Chondrocyte (in vitro differentiated cells): Measurements from ENCODE around the gene CLK4. TPM values are rescaled to one million over a fixed set of nuclear protein-coding genes. Genes with fewer than 3 reads are reported as not detected.
A peak's percentile ranks its signal among the peaks of the same experiment; 100 is the strongest.

ENCODE experiments used
- DNase-seq: peaks from one replicate; pipeline ENCODE4 v3.0.0; 2021; ENCODE audit warnings: mixed read lengths, low spot score
- H3K27ac Mint-ChIP-seq: one replicate; pipeline ENCODE4 v1.8.0; 2021; ENCODE audit warnings: mild to moderate bottlenecking, moderate library complexity, mixed read lengths; ENCODE audit not compliant: unreplicated experiment
- H3K27me3 Mint-ChIP-seq: 2 replicates; pipeline ENCODE4 v1.8.0; 2021; ENCODE audit warnings: low read depth, mixed read lengths
- H3K36me3 Mint-ChIP-seq: 2 replicates; pipeline ENCODE4 v1.8.0; 2021; ENCODE audit warnings: low read depth, mixed read lengths
- H3K4me1 Mint-ChIP-seq: 2 replicates; pipeline ENCODE4 v1.8.0; 2021; ENCODE audit warnings: low read depth, mild to moderate bottlenecking, mixed read lengths
- H3K4me3 Mint-ChIP-seq: one replicate; pipeline ENCODE4 v1.8.0; 2021; ENCODE audit warnings: mild to moderate bottlenecking, moderate library complexity, mixed read lengths; ENCODE audit not compliant: unreplicated experiment
- H3K9me3 Mint-ChIP-seq: 2 replicates; pipeline ENCODE4 v1.8.0; 2021; ENCODE audit warnings: low read depth, mixed read lengths
- CTCF ChIP-seq: fragments of 200-600 bp; sonication (generic); IDR thresholded peaks from 2 replicates; pipeline ENCODE4 v1.5.0; 2021; ENCODE audit warnings: antibody characterized with exemption, mild to moderate bottlenecking, moderate library complexity
- total RNA-seq: library from RNA; stranded (reverse); gene quantifications from 3 replicates; pipeline ENCODE4 v1.2.1, GENCODE V29; 2021

The CLK4 gene
- total RNA-seq, 1 donor from 2014 or later, result 21.8 TPM

GRCh38 chr5:178664141-178664540, 37.3 kb upstream of the CLK4 start:
- Mint-ChIP-seq H3K9me3 (peaks cover 3% of the 10 kb centered on the region), H3K27ac (no peak overlapping the region), H3K36me3 (no peaks in the 10 kb centered on the region), H3K4me3 (no peak overlapping the region), H3K4me1 (no peaks in the 10 kb centered on the region), H3K27me3 (no peaks in the 10 kb centered on the region)
- DNase-seq, result no peak
- TF ChIP-seq CTCF, result no peak

GRCh38 chr5:178662541-178662860, 35.7 kb upstream of the CLK4 start:
- Mint-ChIP-seq H3K4me3 (no peak overlapping the region), H3K4me1 (no peaks in the 10 kb centered on the region), H3K36me3 (no peaks in the 10 kb centered on the region), H3K9me3 (peaks cover 3% of the 10 kb centered on the region), H3K27me3 (no peaks in the 10 kb centered on the region), H3K27ac (no peak overlapping the region)
- no peak for DNase-seq
- no peak for TF ChIP-seq CTCF

GRCh38 chr5:178661836-178662540, 35.1 kb upstream of the CLK4 start:
- no peak overlapping the region for H3K27ac Mint-ChIP-seq
- no peak for DNase-seq
- peaks cover under 1% of the 10 kb centered on the region for H3K27me3 Mint-ChIP-seq
- no peak for TF ChIP-seq CTCF
- H3K4me1 Mint-ChIP-seq, result no peaks in the 10 kb centered on the region
- no peak overlapping the region for H3K4me3 Mint-ChIP-seq
- peaks cover 3% of the 10 kb centered on the region for H3K9me3 Mint-ChIP-seq
- H3K36me3 Mint-ChIP-seq, result no peaks in the 10 kb centered on the region

- Mint-ChIP-seq H3K4me3 (no peak overlapping the region), H3K27me3 (no peaks in the 10 kb centered on the region), H3K36me3 (peaks cover 4% of the 10 kb centered on the region), H3K27ac (peak overlapping the region; percentile 82), H3K9me3 (peaks cover 17% of the 10 kb centered on the region), H3K4me1 (peaks cover 27% of the 10 kb centered on the region)
- no peak for TF ChIP-seq CTCF
- DNase-seq, result no peak
Observed at GRCh38 chr5:178651046-178651810, 24.4 kb upstream of the CLK4 start.

GRCh38 chr5:178650214-178650613, 23.4 kb upstream of the CLK4 start:
- no peak overlapping the region for H3K4me3 Mint-ChIP-seq
- H3K27ac Mint-ChIP-seq, result peak overlapping the region; percentile 85
- no peak for DNase-seq
- H3K9me3 Mint-ChIP-seq, result peaks cover 17% of the 10 kb centered on the region
- no peaks in the 10 kb centered on the region for H3K27me3 Mint-ChIP-seq
- peaks cover 21% of the 10 kb centered on the region for H3K4me1 Mint-ChIP-seq
- H3K36me3 Mint-ChIP-seq, result peaks cover 4% of the 10 kb centered on the region
- no peak for TF ChIP-seq CTCF
